ENCODE results near the gene IGFBP1. TPM values are rescaled to one million over a fixed set of nuclear protein-coding genes. Genes with fewer than 3 reads are reported as not detected.
"Not testable (repeated sequence)": the region's sequence is repeated elsewhere in the genome, so short reads cannot be mapped to it uniquely, and the experiment has no call there.

The IGFBP1 gene
- not detected for total RNA-seq

DNA sequence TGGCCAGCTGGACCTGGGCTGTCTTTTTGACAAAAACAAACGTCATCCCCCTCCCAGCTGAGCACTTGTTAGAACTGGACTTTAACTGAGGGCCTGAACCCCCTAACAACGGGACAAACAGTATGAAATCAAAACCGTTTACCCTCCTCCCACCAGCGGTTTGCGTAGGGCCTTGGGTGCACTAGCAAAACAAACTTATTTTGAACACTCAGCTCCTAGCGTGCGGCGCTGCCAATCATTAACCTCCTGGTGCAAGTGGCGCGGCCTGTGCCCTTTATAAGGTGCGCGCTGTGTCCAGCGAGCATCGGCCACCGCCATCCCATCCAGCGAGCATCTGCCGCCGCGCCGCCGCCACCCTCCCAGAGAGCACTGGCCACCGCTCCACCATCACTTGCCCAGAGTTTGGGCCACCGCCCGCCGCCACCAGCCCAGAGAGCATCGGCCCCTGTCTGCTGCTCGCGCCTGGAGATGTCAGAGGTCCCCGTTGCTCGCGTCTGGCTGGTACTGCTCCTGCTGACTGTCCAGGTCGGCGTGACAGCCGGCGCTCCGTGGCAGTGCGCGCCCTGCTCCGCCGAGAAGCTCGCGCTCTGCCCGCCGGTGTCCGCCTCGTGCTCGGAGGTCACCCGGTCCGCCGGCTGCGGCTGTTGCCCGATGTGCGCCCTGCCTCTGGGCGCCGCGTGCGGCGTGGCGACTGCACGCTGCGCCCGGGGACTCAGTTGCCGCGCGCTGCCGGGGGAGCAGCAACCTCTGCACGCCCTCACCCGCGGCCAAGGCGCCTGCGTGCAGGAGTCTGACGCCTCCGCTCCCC is at the start of gene IGFBP1:
Gene IGFBP1, plus strand, starts transcription at position 304 of the 808 bp plus-strand sequence. Its CDS starts 165 bp downstream, at position 469.
- H3K27ac ChIP-seq: no peak within 1 kb of the TSS
- H3K4me1 ChIP-seq: peaks cover 0 to 10% of the 10 kb centered on the region in 2 donors
- 7 to 9% methylated on average over 10 to 33 of the region's 73 CpGs for WGBS, 2 donors
- intact Hi-C loops (cut with DNase I): no loop called here
- TF ChIP-seq, protein P1, sequence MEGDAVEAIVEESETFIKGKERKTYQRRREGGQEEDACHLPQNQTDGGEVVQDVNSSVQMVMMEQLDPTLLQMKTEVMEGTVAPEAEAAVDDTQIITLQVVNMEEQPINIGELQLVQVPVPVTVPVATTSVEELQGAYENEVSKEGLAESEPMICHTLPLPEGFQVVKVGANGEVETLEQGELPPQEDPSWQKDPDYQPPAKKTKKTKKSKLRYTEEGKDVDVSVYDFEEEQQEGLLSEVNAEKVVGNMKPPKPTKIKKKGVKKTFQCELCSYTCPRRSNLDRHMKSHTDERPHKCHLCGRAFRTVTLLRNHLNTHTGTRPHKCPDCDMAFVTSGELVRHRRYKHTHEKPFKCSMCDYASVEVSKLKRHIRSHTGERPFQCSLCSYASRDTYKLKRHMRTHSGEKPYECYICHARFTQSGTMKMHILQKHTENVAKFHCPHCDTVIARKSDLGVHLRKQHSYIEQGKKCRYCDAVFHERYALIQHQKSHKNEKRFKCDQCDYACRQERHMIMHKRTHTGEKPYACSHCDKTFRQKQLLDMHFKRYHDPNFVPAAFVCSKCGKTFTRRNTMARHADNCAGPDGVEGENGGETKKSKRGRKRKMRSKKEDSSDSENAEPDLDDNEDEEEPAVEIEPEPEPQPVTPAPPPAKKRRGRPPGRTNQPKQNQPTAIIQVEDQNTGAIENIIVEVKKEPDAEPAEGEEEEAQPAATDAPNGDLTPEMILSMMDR (IDR thresholded peaks at IDR 0.05): no peak
- TF ChIP-seq POLR2A (IDR thresholded peaks at IDR 0.05): no peak
- DNase-seq: peak; percentile 7 to 20
- no peaks in the 10 kb centered on the region for H3K36me3 ChIP-seq
- peaks cover 11% of the 10 kb centered on the region for H3K27me3 ChIP-seq
- no peaks in the 10 kb centered on the region for H3K9me3 ChIP-seq
- no peak within 1 kb of the TSS for H3K4me3 ChIP-seq (replicated peaks in 1 of 3)

DNA sequence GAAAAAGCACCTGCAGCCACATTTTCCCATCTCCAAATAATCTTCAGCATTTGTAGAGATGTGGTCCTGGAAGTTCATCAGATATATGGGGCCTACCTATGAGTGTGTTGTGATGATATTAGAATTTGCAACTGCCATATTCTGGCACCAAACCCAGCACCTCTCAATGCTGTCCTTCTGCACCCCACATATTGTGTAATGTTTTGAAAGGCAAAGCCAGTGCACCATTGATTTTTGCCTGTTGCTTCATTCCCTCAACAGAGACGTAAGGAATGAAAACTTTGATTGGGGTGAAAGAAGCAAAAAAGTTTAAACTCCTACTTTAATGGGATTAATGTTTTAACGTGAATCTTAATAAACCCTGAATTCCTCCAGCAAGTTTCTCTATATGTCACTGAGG is 49.4 kb upstream of the IGFBP1 start:
- DNase-seq; H3K27ac ChIP-seq; H3K4me3 ChIP-seq (replicated peaks in 1 of 3); H3K27me3 ChIP-seq; H3K4me1 ChIP-seq; H3K36me3 ChIP-seq; intact Hi-C loops (cut with DNase I); H3K9me3 ChIP-seq: not testable (repeated sequence)
- 82 to 92% methylated on average over 2 of the region's 2 CpGs for WGBS, 2 donors

DNA sequence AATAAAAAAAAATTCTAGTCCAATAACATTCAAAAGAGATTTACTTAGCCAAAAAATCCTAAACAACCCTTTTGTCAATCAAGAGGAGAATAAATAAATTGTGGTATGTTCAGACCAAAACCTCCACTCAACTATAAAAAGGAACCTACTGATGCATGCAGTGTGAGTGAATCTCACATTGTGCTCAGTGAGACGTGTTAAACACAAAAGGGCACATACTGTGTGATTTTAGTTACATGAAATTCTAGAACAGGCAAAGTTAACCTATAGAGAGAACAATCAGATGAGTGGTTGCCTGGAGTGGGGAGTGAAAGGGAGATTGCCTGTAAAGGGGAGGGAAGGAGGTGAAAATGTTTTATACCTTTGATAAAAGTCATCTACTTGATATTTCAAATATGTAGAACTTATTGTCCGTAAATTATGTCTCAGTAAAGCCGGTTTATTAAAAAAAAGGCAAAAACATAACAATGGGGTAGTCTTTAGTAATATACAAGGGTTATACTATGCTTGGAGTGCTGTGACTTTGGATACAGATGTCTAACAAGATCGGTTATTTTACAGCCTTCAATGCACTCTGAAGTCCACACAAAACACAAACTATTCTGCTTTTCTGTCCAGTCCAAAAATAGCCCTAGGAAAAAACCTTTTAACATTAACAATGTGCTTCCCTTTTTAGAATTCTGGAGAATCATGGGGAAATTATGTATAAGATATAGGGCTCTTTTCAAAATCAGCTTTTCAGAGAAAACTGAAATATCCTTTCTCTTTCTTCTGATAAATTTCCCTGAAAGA is 46.2 kb upstream of the IGFBP1 start:
- intact Hi-C loops (cut with DNase I); H3K36me3 ChIP-seq; DNase-seq; H3K27ac ChIP-seq; H3K4me1 ChIP-seq; H3K9me3 ChIP-seq; H3K27me3 ChIP-seq; H3K4me3 ChIP-seq (replicated peaks in 1 of 3): not testable (repeated sequence)
- 42 to 47% methylated on average over 4 of the region's 4 CpGs for WGBS, 2 donors

DNA sequence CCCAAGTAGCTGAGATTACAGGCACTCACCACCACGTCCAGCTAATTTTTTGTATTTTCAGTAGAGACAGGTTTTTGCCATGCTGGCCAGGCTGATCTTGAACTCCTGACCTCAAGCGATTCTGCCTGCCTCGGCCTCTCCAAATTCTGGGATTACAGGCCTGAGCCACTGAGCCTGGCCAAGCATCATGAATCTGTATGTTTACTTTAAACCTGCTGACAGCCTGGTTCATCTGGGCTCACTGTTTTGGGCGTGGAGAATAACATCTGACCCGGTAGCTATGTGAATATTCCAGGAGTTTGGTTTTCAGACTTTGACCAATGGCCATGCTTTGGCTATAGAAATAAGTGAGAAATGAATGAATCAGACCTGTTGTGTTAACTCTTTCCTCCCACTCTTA is 41.8 kb upstream of the IGFBP1 start:
- DNase-seq; H3K4me3 ChIP-seq (replicated peaks in 1 of 3); H3K9me3 ChIP-seq; H3K27me3 ChIP-seq; intact Hi-C loops (cut with DNase I); H3K27ac ChIP-seq; H3K4me1 ChIP-seq; H3K36me3 ChIP-seq: not testable (repeated sequence)
- 80% methylated on average over 5 of the region's 5 CpGs for WGBS, 2 donors

DNA sequence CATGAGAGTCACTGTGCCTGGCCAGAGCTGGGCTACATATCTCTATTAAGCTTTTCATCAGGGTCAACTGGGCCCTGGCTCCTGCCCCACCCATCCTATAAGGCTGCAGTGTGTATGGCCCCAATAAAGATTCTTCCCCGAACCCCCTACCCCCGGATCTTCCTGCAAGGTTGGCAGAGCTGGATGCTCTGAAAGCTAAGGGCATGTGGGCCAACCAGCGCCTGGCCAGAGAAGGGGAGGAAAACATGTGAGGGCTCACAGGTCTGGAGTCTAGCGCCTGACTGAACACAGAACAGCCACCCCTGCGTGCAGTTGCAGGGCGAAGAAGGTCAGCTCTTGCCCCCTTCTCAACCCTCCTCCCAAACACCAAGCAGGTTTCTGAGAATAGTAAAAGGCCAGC is 39.6 kb upstream of the IGFBP1 start:
- H3K9me3 ChIP-seq; H3K27me3 ChIP-seq; H3K4me3 ChIP-seq (replicated peaks in 1 of 3); H3K36me3 ChIP-seq; intact Hi-C loops (cut with DNase I); DNase-seq; H3K27ac ChIP-seq; H3K4me1 ChIP-seq: not testable (repeated sequence)
- 85 to 89% methylated on average over 6 of the region's 6 CpGs for WGBS, 2 donors

DNA sequence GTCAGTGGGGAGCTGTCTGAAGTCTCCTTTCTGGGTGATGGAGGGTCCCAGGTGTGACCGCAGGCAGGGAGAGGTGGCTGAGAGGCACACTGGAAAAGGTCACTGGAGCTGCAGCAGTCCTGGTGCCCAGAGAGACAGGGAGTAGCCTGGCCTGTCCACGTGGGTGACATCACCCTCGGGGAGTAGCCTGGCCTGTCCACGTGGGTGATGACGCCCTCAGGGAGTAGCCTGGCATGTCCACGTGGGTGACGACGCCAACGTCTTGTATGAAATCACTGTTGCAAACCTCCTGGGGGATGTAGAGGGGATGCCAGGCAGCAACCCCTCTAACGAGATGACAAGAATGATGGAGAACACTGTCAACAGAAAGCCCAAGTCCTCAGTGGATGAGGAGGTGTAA is 35.3 kb upstream of the IGFBP1 start:
- DNase-seq; H3K4me3 ChIP-seq (replicated peaks in 1 of 3); H3K9me3 ChIP-seq; intact Hi-C loops (cut with DNase I); H3K36me3 ChIP-seq; H3K27me3 ChIP-seq; H3K27ac ChIP-seq; H3K4me1 ChIP-seq: not testable (repeated sequence)
- WGBS, 2 donors: 73 to 85% methylated on average over 10 of the region's 10 CpGs

DNA sequence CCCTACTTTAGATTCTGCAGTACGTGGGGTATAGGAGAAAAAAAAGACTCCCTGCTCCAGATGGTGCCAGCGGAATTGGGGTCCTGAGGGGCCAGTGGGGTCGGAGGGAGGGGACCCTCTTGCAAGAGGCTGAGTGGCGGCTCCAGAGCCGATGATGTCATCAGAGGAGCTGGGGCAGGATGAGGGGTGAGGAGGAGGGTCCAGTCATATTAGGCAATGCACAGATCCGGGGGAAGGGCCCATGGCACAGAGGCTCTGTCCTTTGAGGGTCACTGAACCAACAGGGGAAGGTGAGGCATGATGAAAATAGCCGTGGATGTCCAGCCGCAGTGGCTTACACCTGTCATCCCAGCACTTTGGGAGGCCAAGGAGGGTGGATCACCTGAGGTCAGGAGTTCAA is 34.8 kb upstream of the IGFBP1 start:
- 84 to 85% methylated on average over 8 of the region's 8 CpGs for WGBS, 2 donors
- DNase-seq; H3K27me3 ChIP-seq; intact Hi-C loops (cut with DNase I); H3K4me1 ChIP-seq; H3K4me3 ChIP-seq (replicated peaks in 1 of 3); H3K36me3 ChIP-seq; H3K9me3 ChIP-seq; H3K27ac ChIP-seq: not testable (repeated sequence)

DNA sequence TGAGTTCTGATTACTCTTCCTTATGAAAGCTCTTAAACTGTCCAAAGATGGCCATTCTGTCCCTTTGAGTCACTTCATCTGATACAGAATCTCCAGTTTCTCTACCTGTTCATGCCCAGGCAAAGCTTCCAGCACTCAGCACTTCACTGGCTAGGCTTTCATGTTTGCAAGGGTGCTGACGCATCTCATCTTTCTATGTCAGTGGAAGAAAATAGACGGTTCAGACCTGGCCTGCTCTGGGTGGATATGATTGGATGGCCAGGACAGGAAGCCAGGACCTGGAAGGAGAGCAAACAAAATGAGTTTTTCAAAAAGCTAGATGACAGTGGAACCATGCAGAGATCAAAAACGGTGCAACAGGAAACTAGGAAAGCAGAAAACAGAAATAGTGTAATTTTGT is 32.6 kb upstream of the IGFBP1 start:
- intact Hi-C loops (cut with DNase I); H3K4me3 ChIP-seq (replicated peaks in 1 of 3); H3K9me3 ChIP-seq; DNase-seq; H3K27ac ChIP-seq; H3K4me1 ChIP-seq; H3K27me3 ChIP-seq; H3K36me3 ChIP-seq: not testable (repeated sequence)
- WGBS, 2 donors: 39 to 42% methylated on average over 3 of the region's 3 CpGs

DNA sequence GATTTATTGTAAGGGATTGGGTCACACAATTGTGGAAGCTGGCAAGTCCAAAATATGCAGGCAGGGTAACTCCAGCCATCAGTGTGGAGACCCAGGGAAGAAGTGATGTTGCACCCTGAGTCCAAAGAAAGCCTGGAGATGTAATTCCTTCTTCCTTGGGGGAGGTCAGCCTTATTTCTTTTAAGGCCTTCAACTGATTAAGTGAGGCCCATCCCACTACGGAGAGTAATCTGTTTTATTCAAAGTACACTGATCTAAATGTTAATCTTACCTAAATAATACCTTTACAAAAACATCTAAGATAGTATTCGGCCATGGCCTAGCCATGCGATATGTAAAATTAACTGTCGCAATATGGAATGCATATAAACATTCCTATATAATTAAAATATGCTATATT is 31.4 kb upstream of the IGFBP1 start:
- H3K36me3 ChIP-seq; H3K27me3 ChIP-seq; DNase-seq; H3K9me3 ChIP-seq; intact Hi-C loops (cut with DNase I); H3K4me1 ChIP-seq; H3K4me3 ChIP-seq (replicated peaks in 1 of 3); H3K27ac ChIP-seq: not testable (repeated sequence)
- 95% methylated on average over 4 of the region's 4 CpGs for WGBS, 2 donors

Data from thyroid gland (tissue), 4 donors.